Astrocyte (in vitro differentiated cells and primary cell): Measurements from ENCODE around the gene FBXO4.
"Not testable (repeated sequence)": the region's sequence is repeated elsewhere in the genome, so short reads cannot be mapped to it uniquely, and the experiment has no call there.

Experiments
- EZH2 ChIP-seq: IDR thresholded peaks from 2 replicates; pipeline ENCODE4 v1.6.1; 2012; ENCODE audit warnings: mild to moderate bottlenecking, low read length, inconsistent platforms; ENCODE audit not compliant: insufficient read depth
- TF ChIP-seq, protein P1 (sequence below): IDR thresholded peaks from 2 replicates; pipeline ENCODE4 v1.5.1; 2011; ENCODE audit warnings: low read depth, mild to moderate bottlenecking, inconsistent platforms, low read length, moderate library complexity; ENCODE audit not compliant: insufficient read depth

DNA sequence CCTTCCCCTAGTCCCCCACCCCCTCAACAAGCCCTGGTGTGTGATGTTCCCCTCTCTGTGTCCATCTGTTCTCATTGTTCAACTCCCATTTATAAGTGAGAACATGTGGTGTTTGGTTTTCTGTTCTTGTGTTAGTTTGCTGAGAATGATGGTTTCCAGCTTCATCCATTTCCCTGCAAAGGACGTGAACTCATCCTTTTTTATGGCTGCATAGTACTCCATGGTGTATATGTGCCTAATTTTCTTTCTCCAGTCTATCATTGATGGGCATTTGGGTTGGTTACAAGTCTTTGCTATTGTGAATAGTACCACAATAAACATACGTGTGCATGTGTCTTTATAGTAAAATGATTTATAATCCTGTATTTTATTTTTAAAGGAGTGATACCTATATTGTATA is 57.8 kb downstream of the FBXO4 start:
- TF ChIP-seq, protein P1, sequence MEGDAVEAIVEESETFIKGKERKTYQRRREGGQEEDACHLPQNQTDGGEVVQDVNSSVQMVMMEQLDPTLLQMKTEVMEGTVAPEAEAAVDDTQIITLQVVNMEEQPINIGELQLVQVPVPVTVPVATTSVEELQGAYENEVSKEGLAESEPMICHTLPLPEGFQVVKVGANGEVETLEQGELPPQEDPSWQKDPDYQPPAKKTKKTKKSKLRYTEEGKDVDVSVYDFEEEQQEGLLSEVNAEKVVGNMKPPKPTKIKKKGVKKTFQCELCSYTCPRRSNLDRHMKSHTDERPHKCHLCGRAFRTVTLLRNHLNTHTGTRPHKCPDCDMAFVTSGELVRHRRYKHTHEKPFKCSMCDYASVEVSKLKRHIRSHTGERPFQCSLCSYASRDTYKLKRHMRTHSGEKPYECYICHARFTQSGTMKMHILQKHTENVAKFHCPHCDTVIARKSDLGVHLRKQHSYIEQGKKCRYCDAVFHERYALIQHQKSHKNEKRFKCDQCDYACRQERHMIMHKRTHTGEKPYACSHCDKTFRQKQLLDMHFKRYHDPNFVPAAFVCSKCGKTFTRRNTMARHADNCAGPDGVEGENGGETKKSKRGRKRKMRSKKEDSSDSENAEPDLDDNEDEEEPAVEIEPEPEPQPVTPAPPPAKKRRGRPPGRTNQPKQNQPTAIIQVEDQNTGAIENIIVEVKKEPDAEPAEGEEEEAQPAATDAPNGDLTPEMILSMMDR = not testable (repeated sequence)
- TF ChIP-seq EZH2 = not testable (repeated sequence)
